ENCODE data around the gene CCNY.
"Not testable (repeated sequence)": the region's sequence is repeated elsewhere in the genome, so short reads cannot be mapped to it uniquely, and the experiment has no call there.

CCNY gene

DNA sequence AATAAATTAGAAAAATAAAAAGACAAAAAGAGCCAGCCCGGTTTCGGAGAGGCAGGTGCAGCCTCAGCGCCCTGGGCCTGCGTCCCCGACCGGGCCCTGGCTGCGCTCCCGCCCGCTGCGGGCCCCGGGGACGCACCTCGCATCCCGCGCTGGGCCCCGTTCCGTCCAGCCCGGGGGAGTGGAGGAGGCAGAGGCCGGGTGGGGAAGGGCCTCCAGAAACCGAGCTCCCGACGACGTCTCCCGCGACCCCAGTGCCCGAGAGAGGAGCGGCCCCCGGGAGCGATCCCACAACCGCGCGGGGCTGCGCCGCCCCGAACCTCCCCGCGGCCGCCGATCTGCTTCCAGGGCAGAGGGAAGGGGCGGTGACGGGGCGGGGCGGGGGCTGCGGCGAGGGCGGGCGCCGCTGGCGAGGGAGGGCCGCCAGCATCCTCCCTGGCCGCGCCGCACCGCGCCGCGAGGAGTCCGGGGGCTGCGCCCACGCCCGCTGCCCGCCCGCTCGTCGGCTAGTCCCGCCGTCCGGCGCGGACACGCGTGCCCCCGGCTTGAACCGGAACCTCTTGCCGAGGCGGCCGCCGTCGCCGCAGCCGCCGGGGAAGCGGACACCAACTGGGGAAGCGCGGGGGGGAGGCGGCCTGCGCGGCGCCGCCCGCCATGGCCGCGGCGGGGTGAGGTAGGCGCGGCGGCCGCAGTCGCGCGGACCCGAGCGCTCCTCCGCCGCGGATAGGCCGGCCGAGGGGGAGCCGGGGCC, at the start of gene CCNY:
TSS of gene CCNY (plus strand) at position 426 of the 748 bp plus-strand sequence. CDS start 545 bp downstream, outside the sequence.
- peak; percentile 62 to 67 for DNase-seq (ENCODE audit: low read depth in 1 of 2, low spot score in 1 of 2)

DNA sequence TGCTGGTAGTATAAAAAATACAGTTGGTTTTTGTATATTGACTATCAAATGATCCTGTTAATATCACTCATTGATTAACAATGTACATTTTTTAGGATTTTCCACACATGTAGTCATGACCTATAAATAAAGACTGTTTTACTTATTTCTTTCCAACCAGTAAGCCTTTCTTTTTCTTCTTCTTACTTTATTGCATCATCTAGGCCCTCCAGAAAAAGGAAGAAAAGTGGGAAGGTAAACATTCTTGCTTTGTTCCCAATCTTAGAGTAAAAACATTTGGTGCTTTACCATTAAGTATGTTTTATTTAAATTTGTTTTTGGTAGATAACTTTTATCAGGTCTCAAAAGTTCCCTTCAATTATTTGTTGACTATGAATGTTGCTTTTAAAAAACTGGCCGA, 47.1 kb upstream of the CCNY start:
- DNase-seq (ENCODE audit: low read depth in 1 of 2, low spot score in 1 of 2) = no peak

DNA sequence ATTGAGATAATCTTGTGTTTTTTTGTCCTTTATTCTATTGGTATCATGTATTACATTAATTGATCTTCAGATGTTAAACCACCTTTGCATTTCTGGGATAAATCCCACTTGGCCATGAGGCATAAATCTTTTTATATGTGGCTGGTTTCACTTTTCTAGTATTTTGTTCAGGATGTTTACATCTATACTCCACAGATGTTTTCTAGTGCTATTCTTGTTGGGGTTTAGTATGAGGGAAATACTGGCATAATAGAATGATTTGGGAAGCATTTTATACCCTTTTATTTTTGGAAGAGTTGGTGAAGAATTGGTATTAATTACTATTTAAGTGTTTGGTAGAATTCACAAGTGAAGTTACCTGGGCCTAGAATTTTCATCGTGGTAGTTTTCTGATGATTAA, 41.8 kb upstream of the CCNY start:
- DNase-seq (ENCODE audit: low read depth in 1 of 2, low spot score in 1 of 2) = no peak

- no peak for DNase-seq (ENCODE audit: low read depth in 1 of 2, low spot score in 1 of 2)
These were observed 37.3 kb upstream of the CCNY start for GRCh38 chr10:35299016-35299415.

- DNase-seq (ENCODE audit: low read depth in 1 of 2, low spot score in 1 of 2) = no peak
These were observed 36.1 kb upstream of the CCNY start for GRCh38 chr10:35300063-35300699.

DNA sequence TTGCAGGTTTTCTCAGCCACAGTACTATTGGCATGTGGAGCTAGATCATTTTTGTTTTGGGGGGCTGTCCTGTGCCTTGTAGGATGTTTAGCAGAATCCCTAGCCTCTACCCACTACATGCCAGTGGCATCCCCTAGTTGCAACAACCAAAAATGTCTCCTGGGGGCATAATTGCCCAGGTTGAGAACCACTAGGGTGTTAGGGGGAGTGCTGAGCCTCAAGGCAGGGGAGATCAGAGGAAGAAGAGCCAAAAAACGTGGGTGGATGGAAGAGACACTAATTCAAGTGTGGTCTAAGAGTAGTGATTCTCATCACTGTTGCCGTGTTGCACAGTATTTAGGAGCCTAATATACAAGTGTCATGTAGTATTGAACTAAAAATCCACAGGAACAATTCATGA, 31.7 kb upstream of the CCNY start:
- DNase-seq (ENCODE audit: low read depth in 1 of 2, low spot score in 1 of 2) = no peak

DNA sequence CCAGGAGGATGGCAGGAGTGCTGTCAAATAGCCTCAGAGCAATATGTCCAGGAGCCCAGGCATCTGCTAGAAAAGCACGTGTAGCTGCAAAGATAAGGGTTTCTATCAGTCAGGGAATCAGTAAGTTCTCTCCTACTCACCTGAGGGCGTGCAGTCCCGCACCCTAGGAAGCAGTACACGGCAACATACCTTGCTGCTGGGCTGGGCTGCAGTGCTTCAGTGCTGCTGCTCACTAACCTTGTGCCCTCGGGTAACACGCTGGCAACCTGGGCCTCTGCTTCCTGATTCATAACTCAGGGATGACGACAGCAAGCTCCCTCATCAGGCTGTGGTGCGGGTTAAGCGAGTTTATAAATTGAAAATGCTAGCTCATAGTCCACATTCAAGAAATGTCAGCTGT, 29.5 kb upstream of the CCNY start:
- DNase-seq (ENCODE audit: low read depth in 1 of 2, low spot score in 1 of 2) = no peak

GRCh38 chr10:35307297-35307696, 29.0 kb upstream of the CCNY start:
- no peak for DNase-seq (ENCODE audit: low read depth in 1 of 2, low spot score in 1 of 2)

GRCh38 chr10:35308809-35309208, 27.5 kb upstream of the CCNY start:
- no peak for DNase-seq (ENCODE audit: low read depth in 1 of 2, low spot score in 1 of 2)

- DNase-seq (ENCODE audit: low read depth in 1 of 2, low spot score in 1 of 2) = not testable (repeated sequence)
These were observed 22.2 kb upstream of the CCNY start for GRCh38 chr10:35314142-35314541.

DNA sequence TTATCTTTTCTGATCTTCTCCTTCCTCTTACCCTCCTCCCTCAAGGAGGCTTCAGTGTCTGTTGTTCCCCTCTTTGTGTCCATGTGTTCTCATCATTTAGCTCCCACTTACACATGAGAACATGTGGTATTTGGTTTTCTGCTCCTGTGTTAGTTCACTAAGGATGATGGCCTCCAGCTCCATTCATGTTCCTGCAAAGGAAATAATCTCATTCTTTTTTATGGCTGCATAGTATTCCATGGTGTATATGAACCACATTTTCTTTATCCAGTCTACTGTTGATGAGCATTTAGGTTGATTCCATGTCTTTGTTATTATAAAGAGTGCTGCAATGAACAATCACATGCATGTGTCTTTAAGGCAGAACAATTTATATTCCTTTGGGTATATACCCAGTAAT, 21.1 kb upstream of the CCNY start:
- DNase-seq (ENCODE audit: low read depth in 1 of 2, low spot score in 1 of 2) = not testable (repeated sequence)

GRCh38 chr10:35316218-35316967, 19.9 kb upstream of the CCNY start:
- DNase-seq (ENCODE audit: low read depth in 1 of 2, low spot score in 1 of 2) = no peak

GRCh38 chr10:35318551-35318950, 17.8 kb upstream of the CCNY start:
- DNase-seq (ENCODE audit: low read depth in 1 of 2, low spot score in 1 of 2) = no peak

DNA sequence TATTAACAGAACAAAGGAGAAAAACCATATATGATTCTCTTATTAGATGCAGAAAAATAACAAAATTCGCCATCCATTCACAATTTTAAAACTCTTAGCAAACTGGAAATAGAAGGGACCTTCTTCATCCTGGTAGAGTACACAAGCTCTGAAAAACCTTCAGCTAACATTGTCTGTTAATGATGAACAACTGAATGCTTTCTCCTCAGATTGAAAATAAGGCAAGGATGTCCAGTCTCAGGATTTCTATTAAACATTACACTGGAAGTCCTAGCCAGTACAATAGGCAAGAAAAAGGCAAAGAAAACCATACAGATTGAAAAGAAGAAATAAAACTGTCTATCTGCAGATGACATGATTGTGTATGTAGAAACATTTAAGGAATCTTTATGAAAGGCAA, 16.0 kb upstream of the CCNY start:
- no peak for DNase-seq (ENCODE audit: low read depth in 1 of 2, low spot score in 1 of 2)

DNA sequence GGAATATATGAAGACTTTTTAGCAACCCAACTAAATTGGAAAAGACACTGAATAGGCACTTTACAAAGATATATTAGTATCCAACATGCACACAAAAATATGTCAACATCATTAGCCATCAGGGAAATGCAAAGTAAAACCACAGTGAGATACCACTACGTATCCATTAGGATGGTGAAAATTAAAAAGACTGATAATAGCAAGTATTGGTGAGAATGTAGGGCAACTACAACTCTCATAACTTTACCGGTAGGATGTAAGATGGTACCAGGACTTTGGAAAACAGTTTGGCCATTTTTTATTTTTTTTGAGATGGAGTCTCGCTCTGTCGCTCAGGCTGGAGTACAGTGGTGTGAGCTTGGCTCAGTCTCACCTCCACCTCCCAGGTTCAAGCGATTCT, 13.7 kb upstream of the CCNY start:
- DNase-seq (ENCODE audit: low read depth in 1 of 2, low spot score in 1 of 2) = no peak

DNA sequence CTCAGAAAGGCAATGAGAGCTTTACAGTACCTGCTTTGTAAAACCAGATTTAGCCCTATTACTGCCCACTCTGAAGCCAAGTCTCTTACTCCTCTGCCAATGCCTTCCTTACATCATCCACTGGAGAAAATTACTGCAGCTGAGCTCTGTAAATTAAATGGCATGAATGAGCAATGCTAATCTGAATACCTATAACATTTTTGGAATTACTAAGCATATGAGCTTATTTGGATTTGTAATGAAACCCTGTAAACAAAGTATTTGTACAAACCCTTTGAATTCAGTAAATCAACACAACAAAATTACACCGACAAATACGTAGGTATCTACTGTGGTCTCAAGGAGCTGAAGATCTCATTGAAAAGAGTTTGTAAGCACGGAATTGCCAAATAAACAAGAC, 12.1 kb upstream of the CCNY start:
- DNase-seq (ENCODE audit: low read depth in 1 of 2, low spot score in 1 of 2) = no peak

DNA sequence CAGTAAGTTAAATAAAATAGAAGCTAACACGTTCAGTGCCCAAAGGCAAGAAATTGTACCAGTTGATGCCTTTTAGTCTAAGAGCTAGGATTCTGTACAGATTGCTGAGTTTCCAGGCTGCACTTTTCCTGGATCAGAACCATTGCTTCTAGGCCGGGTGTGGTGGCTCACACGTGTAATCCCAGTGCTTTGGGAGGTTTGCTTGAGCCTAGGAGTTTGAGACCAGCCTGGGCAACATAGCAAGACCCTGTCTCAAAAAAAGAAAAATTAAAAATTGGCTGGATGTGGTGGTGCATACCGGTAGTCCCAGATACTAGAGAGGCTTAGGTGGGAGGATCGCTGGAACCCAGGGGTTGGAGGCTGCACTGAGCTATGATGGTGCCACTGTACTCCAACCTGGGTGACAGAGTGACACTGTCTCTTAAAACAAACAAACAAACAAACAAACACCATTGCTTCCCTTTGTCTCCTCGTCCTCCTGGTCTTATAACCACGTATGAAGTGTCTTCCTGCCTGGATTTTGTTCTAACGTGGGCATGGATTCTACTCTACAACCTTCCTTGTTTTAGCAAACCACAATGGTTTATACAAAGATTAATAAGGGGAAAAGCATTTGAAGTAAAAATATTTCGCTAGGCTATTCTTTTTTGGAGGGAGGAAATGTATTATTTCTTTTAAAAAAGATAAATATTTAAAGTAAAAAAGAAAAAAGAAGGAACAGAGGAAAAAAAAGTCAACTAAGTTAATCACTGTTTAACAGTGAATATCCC, 9.7 kb upstream of the CCNY start:
- DNase-seq (ENCODE audit: low read depth in 1 of 2, low spot score in 1 of 2) = no peak

DNA sequence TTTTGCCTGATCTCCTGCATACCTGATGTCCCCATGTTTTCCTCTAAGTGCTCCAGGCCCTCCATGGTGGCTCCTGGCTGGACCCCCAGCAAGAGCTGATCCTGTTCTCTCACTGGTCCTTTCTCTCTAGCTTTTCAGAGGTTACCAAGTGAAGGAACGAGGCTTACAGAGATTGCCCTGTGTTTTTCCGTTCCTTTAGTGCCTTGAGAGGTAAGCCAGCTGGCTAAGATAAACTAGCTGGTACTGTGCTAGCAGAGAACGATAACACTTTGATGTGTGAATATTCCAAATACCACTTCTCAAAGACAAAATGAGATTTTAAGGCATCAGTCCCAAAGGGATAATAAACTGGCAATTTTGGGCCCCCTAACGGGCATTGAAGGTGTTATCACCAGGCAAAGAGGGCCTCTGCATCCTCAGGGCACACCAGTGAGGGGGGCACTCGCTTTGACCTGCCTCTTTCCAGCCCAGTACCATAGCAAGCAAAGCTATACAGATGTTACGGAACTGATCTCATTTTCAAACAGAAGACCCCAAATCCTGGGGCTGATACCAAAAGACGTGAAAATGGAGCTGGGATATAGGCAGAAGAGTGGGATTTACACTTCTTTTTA, 8.4 kb upstream of the CCNY start:
- DNase-seq (ENCODE audit: low read depth in 1 of 2, low spot score in 1 of 2) = no peak

- no peak for DNase-seq (ENCODE audit: low read depth in 1 of 2, low spot score in 1 of 2)
These were observed 7.8 kb upstream of the CCNY start for GRCh38 chr10:35328404-35329037.

- DNase-seq (ENCODE audit: low read depth in 1 of 2, low spot score in 1 of 2) = no peak
These were observed 6.8 kb upstream of the CCNY start for GRCh38 chr10:35329520-35329919.
